Measurements from ENCODE around the gene EBF4. TPM values are rescaled to one million over a fixed set of nuclear protein-coding genes. Genes with fewer than 3 reads are reported as not detected.

Gene EBF4
- total and polyA plus RNA-seq, 12 donors = 1.6 to 29.7 (median 10.2) TPM

DNA sequence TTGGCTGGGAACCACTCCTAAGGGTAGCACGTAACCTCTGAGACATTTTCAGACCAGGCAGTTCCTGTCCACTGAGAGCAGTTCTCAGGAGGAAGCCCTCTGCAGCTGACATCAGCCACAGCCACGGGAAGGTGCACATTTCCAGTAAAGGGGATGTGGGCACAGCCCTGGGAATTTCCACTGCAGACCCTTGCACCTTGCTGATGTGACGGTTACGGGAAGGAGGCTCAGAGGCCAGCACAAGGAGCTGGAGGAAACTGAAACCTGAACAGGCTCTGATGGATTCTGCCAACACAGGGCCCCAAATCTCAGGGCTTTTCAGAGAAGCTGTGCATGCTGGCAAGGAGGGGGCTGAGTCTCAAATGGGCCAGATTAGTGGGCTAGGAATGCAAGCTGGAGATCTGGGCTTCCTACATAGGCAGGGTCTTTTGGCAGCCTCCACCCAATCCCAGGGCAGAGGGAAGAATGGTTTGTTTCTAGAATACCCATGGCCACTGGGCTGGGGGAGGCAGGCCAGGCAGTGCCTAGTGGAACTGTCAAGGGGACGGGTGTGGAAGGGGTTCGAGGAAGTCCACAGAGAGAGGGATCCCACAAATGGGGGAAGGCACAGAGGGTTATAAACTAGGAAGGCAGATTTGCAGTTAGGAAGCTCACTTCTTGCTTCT is 14.2 kb downstream of the EBF4 start:
- H3K9me3 ChIP-seq (replicated peaks in 1 of 3) = no peaks in the 10 kb centered on the region
- H3K4me3 ChIP-seq = no peak overlapping the region
- H3K27me3 ChIP-seq = no peaks in the 10 kb centered on the region
- TF ChIP-seq, protein P1, sequence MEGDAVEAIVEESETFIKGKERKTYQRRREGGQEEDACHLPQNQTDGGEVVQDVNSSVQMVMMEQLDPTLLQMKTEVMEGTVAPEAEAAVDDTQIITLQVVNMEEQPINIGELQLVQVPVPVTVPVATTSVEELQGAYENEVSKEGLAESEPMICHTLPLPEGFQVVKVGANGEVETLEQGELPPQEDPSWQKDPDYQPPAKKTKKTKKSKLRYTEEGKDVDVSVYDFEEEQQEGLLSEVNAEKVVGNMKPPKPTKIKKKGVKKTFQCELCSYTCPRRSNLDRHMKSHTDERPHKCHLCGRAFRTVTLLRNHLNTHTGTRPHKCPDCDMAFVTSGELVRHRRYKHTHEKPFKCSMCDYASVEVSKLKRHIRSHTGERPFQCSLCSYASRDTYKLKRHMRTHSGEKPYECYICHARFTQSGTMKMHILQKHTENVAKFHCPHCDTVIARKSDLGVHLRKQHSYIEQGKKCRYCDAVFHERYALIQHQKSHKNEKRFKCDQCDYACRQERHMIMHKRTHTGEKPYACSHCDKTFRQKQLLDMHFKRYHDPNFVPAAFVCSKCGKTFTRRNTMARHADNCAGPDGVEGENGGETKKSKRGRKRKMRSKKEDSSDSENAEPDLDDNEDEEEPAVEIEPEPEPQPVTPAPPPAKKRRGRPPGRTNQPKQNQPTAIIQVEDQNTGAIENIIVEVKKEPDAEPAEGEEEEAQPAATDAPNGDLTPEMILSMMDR (IDR thresholded peaks at IDR 0.05) = no peak
- TF ChIP-seq POLR2A (IDR thresholded peaks at IDR 0.05) = no peak
- H3K36me3 ChIP-seq (replicated peaks in 1 of 2) = no peaks in the 10 kb centered on the region
- no peak for DNase-seq
- no peak overlapping the region for H3K27ac ChIP-seq
- intact Hi-C loops (cut with DNase I) = no loop called here
- 69 to 77% (median 73%) methylated on average over 5 to 6 of the region's 6 CpGs for WGBS, 4 donors
- no peaks in the 10 kb centered on the region for H3K4me1 ChIP-seq (replicated peaks in 1 of 2)

DNA sequence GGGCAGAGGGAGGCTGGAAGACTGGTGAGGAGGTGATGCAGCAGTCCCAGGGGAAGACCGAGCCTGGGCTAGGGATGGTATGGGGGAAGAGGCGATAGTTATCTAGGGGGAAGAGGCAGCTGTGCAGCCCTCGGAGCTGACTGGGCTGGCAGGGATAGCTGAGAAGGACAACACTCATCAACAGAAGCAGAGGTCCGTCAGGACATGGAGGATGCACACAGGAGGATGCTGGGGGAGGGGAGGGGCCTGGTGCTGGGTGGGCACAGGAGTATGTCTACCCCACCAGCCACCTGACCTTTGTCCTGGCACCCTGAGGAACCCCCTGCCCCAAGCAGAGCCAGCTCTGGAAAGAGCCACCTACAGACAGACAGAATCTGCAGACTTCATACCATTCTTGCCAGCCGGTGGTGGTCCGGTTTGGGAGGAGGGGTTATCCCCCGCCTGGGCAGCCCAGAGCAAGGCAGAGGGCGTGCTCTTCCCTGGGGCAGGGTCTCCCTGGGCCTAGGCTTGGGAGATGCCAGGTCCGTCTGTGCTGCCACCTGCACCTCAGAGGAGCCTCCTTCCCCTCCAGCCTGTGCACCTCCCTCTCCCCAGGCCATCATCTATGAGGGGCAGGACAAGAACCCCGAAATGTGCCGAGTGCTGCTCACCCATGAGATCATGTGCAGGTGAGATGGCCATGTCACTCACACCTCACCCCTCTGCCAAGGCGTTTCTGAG is 14.9 kb downstream of the EBF4 start:
- Histone ChIP-seq H3K9me3 (replicated peaks in 1 of 3) (no peaks in the 10 kb centered on the region), H3K36me3 (replicated peaks in 1 of 2) (no peaks in the 10 kb centered on the region), H3K4me1 (replicated peaks in 1 of 2) (no peaks in the 10 kb centered on the region), H3K4me3 (no peak overlapping the region), H3K27ac (no peak overlapping the region), H3K27me3 (no peaks in the 10 kb centered on the region)
- no peak for DNase-seq
- 73 to 88% (median 81%) methylated on average over 9 to 12 of the region's 12 CpGs for WGBS, 4 donors
- TF ChIP-seq, protein P1 (IDR thresholded peaks at IDR 0.05) = no peak
- no peak for TF ChIP-seq POLR2A (IDR thresholded peaks at IDR 0.05)
- intact Hi-C loops (cut with DNase I) = no loop called here

DNA sequence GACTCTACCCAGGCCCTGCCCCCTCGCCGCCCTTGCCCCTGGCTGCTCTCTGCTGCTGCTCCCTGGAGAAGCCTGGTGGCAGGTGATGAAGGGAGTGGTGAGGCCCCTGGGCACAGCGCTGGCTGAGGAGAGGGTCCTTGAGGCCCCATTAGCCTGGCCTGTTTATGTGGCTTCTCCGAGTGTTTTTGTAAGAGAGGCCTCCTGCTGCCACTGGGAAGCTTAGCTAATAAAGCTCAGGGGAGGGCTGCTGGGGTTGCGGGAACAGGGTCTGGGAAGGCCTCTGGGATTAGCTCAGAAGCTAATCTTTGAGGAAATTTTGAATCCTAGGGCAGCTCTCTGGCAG is 15.5 kb downstream of the EBF4 start:
- TF ChIP-seq, protein P1 (IDR thresholded peaks at IDR 0.05) = no peak
- no peak for TF ChIP-seq POLR2A (IDR thresholded peaks at IDR 0.05)
- no peak overlapping the region for H3K4me3 ChIP-seq
- DNase-seq = no peak
- no peaks in the 10 kb centered on the region for H3K36me3 ChIP-seq (replicated peaks in 1 of 2)
- H3K4me1 ChIP-seq (replicated peaks in 1 of 2) = no peaks in the 10 kb centered on the region
- no peaks in the 10 kb centered on the region for H3K9me3 ChIP-seq (replicated peaks in 1 of 3)
- intact Hi-C loops (cut with DNase I) = no loop called here
- WGBS, 4 donors = 86 to 93% (median 88%) methylated on average over 3 to 5 of the region's 5 CpGs
- H3K27ac ChIP-seq = no peak overlapping the region
- H3K27me3 ChIP-seq = no peaks in the 10 kb centered on the region

DNA sequence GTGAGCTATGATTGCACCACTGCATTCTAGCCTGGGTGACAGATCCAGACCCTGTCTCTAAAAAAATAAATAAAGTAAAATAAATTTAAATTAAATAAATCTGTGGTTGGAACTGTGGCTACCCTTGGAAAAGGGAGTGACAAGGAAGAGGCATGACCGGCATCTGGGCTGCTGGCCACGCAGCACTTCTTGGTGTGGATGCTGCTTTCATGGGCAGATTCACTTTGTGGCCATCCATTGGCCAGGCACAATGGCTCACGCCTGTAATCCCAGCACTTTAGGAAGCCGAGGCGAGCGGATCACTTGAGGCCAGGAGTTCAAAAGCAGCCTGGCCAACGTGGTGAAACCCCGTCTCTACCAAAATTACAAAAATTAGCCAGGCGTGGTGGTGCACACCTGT is 16.1 kb downstream of the EBF4 start:
- Histone ChIP-seq H3K36me3 (replicated peaks in 1 of 2) (no peaks in the 10 kb centered on the region), H3K9me3 (replicated peaks in 1 of 3) (no peaks in the 10 kb centered on the region), H3K27me3 (no peaks in the 10 kb centered on the region), H3K27ac (no peak overlapping the region), H3K4me3 (no peak overlapping the region), H3K4me1 (replicated peaks in 1 of 2) (no peaks in the 10 kb centered on the region)
- 83 to 94% (median 88%) methylated on average over 4 to 9 of the region's 9 CpGs for WGBS, 4 donors
- no peak for TF ChIP-seq POLR2A (IDR thresholded peaks at IDR 0.05)
- TF ChIP-seq, protein P1 (IDR thresholded peaks at IDR 0.05) = no peak
- no peak for DNase-seq
- intact Hi-C loops (cut with DNase I) = no loop called here
